Activated CD4-positive, alpha-beta T cell treated with anti-CD3 and anti-CD28 coated beads, Interleukin-2, Interleukin-4, amounts not matched to agents 100 ng/mL and 50 ng/mL, durations not matched to agents 16 hours and 8 hours (primary cell): ENCODE data around the gene USP20.

Experiments
- DNase-seq: peaks from one replicate; pipeline ENCODE4 v3.0.0-alpha.2; 2020; ENCODE audit warnings: low spot score

The USP20 gene

GRCh38 chr9:129875687-129876395 is 40.6 kb downstream of the USP20 start:
- no peak for DNase-seq

- no peak for DNase-seq
Observed at GRCh38 chr9:129876815-129877214, 41.6 kb downstream of the USP20 start.

- no peak for DNase-seq
Observed at GRCh38 chr9:129878291-129878690, 43.0 kb downstream of the USP20 start.

GRCh38 chr9:129879103-129879699 is 43.9 kb downstream of the USP20 start:
- DNase-seq, result no peak

GRCh38 chr9:129879991-129880653 is 44.9 kb downstream of the USP20 start:
- no peak for DNase-seq

- DNase-seq, result no peak
Observed at GRCh38 chr9:129880654-129881546, 45.6 kb downstream of the USP20 start.

- DNase-seq, result no peak
Observed at GRCh38 chr9:129881547-129882324, 46.5 kb downstream of the USP20 start.

GRCh38 chr9:129884220-129885017 is 49.2 kb downstream of the USP20 start:
- DNase-seq, result peak; percentile 96

- DNase-seq, result peak; percentile 58
Observed at GRCh38 chr9:129885018-129885669, 49.9 kb downstream of the USP20 start.

GRCh38 chr9:129885670-129886106 is 50.4 kb downstream of the USP20 start:
- peak; percentile 96 for DNase-seq

- peak; percentile 75 for DNase-seq
Observed at GRCh38 chr9:129886226-129887174, 51.2 kb downstream of the USP20 start.

- DNase-seq, result peak; percentile 80
Observed at GRCh38 chr9:129887334-129888292, 52.4 kb downstream of the USP20 start.

- DNase-seq, result peak; percentile 98
Observed at GRCh38 chr9:129888293-129889121, 53.2 kb downstream of the USP20 start.

- peak; percentile 27 for DNase-seq
Observed at GRCh38 chr9:129889122-129889940, 54.1 kb downstream of the USP20 start.

GRCh38 chr9:129889941-129890717 is 54.9 kb downstream of the USP20 start:
- DNase-seq, result peak; percentile 87
